Ascending aorta (tissue), 2 donors: ENCODE measurements around the gene TUBA4A. TPM values are rescaled to one million over a fixed set of nuclear protein-coding genes. Genes with fewer than 3 reads are reported as not detected.
A peak's percentile ranks its signal among the peaks of the same experiment; 100 is the strongest.

Source experiments
- DNase-seq, 2 donors: peaks; one replicate each; pipeline ENCODE4 v3.0.0-alpha.2; 2019; ENCODE audit warnings: low spot score in 2 of 2
- H3K27ac ChIP-seq, 2 donors: fragments of 200-600 bp; sonication (generic); one replicate each; pipeline ENCODE4 v1.5.1; 2016 to 2017; ENCODE audit warnings: mild to moderate bottlenecking in 1 of 2
- H3K27me3 ChIP-seq: fragments of 200-600 bp; sonication (generic); one replicate; pipeline ENCODE4 v1.5.1; 2017
- H3K36me3 ChIP-seq, 2 donors: fragments of 200-600 bp; sonication (generic); one replicate each; pipeline ENCODE4 v1.5.1; 2016
- H3K4me1 ChIP-seq, 2 donors: fragments of 200-600 bp; sonication (generic); one replicate each; pipeline ENCODE4 v1.5.1; 2016 to 2017; ENCODE audit warnings: mild to moderate bottlenecking in 1 of 2
- H3K4me3 ChIP-seq, 2 donors: fragments of 200-600 bp; sonication (generic); one replicate each; pipeline ENCODE4 v1.5.1; 2016 to 2017; ENCODE audit warnings: mild to moderate bottlenecking in 1 of 2
- H3K9me3 ChIP-seq, 2 donors: fragments of 200-600 bp; sonication (generic); one replicate each; pipeline ENCODE4 v1.5.1; 2016
- intact Hi-C: fragments of 100-400 bp; cut with DNase I; formaldehyde crosslinking; loops from one replicate; pipeline ENCODE4 v1.15.1; 2023
- total RNA-seq: library from RNA; depleted of rRNA; stranded (reverse); fragments of >200 nt; gene quantifications from one replicate; pipeline ENCODE4 v1.1.0, GENCODE V29; 2016
- TF ChIP-seq, protein P1 (sequence below), 3 experiments: fragments of 200-600 bp in 2 of 3; fragments of 450-650 bp in 1 of 3; sonication (generic) in 2 of 3; IDR thresholded peaks; one replicate each; pipeline ENCODE4 v1.5.1; 2016 to 2019; ENCODE audit warnings: antibody characterized with exemption in 3 of 3, mild to moderate bottlenecking in 1 of 3, moderate library complexity in 1 of 3

The TUBA4A gene
- total RNA-seq, 1 donor from 2014 or later: 71.1 TPM

DNA sequence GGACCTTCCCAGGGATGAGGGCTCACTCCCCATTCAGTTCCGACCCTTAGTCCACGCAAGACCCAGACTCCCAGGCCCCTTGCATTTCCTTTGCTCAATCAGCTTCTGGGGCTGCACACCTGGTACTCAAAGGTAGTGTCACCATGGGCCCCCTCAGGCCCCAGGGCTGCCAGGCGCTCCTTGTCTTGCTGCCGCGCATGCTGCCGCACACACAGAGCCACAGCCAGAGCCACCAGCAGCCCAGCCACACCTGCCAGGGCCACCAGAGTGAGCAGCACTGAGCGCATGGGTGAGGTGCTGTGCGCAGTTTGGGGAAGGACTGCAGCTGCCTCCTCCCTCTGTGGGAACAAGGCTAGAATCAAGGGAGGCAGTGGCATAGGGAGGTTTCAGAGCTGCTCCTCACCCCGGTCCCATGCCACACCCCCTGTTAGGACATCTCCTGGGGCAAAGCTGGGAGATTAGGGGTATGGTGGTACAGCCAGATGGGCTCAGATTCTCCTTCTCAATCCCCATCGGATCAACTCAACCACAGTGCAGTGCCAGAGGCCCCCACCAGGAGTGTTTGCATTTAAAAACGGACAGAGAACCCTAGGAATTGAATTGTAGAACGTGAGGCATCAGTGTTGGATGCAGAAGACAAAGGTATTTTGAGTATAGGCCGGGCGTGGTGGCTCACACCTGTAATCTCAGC, 44.2 kb upstream of the TUBA4A start:
- Histone ChIP-seq H3K27me3 (no peaks in the 10 kb centered on the region), H3K9me3 (no peaks in the 10 kb centered on the region), H3K4me1 (peaks cover 0 to 10% of the 10 kb centered on the region in 2 donors), H3K4me3 (no peak overlapping the region), H3K27ac (no peak overlapping the region), H3K36me3 (no peaks in the 10 kb centered on the region)
- intact Hi-C loops: loop anchor here (1.0 to 10.0 kb wide), 4 partner anchors 127 to 241 kb away; partner anchors contain the start of gene NHEJ1
- no peak for DNase-seq
- TF ChIP-seq, protein P1, sequence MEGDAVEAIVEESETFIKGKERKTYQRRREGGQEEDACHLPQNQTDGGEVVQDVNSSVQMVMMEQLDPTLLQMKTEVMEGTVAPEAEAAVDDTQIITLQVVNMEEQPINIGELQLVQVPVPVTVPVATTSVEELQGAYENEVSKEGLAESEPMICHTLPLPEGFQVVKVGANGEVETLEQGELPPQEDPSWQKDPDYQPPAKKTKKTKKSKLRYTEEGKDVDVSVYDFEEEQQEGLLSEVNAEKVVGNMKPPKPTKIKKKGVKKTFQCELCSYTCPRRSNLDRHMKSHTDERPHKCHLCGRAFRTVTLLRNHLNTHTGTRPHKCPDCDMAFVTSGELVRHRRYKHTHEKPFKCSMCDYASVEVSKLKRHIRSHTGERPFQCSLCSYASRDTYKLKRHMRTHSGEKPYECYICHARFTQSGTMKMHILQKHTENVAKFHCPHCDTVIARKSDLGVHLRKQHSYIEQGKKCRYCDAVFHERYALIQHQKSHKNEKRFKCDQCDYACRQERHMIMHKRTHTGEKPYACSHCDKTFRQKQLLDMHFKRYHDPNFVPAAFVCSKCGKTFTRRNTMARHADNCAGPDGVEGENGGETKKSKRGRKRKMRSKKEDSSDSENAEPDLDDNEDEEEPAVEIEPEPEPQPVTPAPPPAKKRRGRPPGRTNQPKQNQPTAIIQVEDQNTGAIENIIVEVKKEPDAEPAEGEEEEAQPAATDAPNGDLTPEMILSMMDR (IDR thresholded peaks at IDR 0.05): no peak

GRCh38 chr2:219296631-219297391, 43.1 kb upstream of the TUBA4A start:
- H3K4me1 ChIP-seq: peaks cover 0 to 10% of the 10 kb centered on the region in 2 donors
- TF ChIP-seq, protein P1 (IDR thresholded peaks at IDR 0.05): no peak
- H3K27me3 ChIP-seq: no peaks in the 10 kb centered on the region
- no peak overlapping the region for H3K27ac ChIP-seq
- no peak overlapping the region for H3K4me3 ChIP-seq
- H3K9me3 ChIP-seq: no peaks in the 10 kb centered on the region
- DNase-seq: no peak
- H3K36me3 ChIP-seq: no peaks in the 10 kb centered on the region
- intact Hi-C loops: loop anchor here (5.0 to 10.0 kb wide), 2 partner anchors 238 to 240 kb away; no protein-coding TSS in a partner anchor

- no peak overlapping the region for H3K27ac ChIP-seq
- no peaks in the 10 kb centered on the region for H3K9me3 ChIP-seq
- H3K27me3 ChIP-seq: no peaks in the 10 kb centered on the region
- DNase-seq: no peak
- no peaks in the 10 kb centered on the region for H3K36me3 ChIP-seq
- H3K4me1 ChIP-seq: peaks cover 0 to 10% of the 10 kb centered on the region in 2 donors
- intact Hi-C loops: loop anchor here (5.0 to 10.0 kb wide), 2 partner anchors 239 kb away; no protein-coding TSS in a partner anchor
- TF ChIP-seq, protein P1 (IDR thresholded peaks at IDR 0.05): no peak
- no peak overlapping the region for H3K4me3 ChIP-seq
Observed at GRCh38 chr2:219296142-219296541, 42.4 kb upstream of the TUBA4A start.

DNA sequence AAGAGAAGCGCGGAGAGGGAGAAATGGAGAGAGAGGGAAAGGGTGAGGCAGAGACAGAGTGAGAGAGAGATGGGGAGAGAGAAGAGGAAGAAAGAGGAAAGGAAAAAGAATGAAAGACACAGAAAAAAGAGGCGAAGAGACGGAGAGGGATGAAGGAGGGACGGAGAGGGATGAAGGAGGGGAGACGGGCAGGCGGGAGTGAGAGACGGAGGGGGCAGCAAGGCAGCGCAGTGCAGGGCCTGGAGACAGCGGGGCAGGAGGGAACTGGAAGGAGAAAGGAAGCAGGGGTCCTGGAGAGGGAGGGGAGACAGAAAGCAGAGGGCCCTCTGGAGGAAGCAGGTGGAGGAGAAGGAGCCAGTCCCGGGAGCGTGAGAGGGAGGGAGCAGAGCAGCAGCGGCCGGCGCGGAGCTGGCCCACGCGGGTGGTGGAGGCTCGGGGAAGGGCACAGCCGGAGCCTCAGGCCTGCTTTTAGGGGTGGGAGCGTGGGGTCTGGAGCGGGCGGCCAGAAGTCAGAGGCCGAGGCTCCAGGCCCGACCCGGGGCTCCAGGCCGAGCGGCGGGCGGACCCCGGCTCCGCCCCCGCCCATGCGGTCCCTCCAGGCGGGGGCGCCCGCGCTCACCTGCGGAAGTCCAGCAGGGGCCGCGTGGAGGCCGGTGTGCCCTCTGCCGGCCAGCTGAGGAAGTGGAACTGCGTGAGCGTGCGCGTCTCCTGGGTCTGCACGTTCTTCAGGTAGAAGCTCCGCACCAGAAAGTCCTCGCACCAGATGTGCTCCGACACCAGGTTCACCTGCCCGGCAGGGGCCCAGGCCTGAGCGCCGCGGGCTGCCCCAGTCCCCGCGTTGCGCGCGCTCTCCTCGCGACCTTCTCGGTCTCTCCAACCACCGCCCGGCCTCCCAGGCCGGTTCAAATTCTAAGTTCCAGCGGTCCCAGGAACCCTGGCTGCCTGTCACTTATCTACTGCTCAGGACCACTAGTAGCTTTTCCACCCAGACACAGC, 40.9 kb upstream of the TUBA4A start:
- no peaks in the 10 kb centered on the region for H3K27me3 ChIP-seq
- TF ChIP-seq, protein P1 (IDR thresholded peaks at IDR 0.05): peak; percentile 97 to 99 (median 98)
- peaks cover 0 to 16% of the 10 kb centered on the region in 2 donors for H3K4me1 ChIP-seq
- H3K9me3 ChIP-seq: no peaks in the 10 kb centered on the region
- intact Hi-C loops: loop anchor here (1.0 to 10.0 kb wide), 8 partner anchors 15 to 240 kb away; partner anchors contain the start of genes ANKZF1, ATG9A, DNAJB2 and DNPEP
- H3K4me3 ChIP-seq: peak overlapping the region; percentile 62 to 67
- peak overlapping the region; percentile 83 to 86 for H3K27ac ChIP-seq
- H3K36me3 ChIP-seq: no peaks in the 10 kb centered on the region
- peak in 1 of 2 donors; percentile 91 for DNase-seq
